Measurements from ENCODE around the gene CFAP57.

Gene CFAP57

DNA sequence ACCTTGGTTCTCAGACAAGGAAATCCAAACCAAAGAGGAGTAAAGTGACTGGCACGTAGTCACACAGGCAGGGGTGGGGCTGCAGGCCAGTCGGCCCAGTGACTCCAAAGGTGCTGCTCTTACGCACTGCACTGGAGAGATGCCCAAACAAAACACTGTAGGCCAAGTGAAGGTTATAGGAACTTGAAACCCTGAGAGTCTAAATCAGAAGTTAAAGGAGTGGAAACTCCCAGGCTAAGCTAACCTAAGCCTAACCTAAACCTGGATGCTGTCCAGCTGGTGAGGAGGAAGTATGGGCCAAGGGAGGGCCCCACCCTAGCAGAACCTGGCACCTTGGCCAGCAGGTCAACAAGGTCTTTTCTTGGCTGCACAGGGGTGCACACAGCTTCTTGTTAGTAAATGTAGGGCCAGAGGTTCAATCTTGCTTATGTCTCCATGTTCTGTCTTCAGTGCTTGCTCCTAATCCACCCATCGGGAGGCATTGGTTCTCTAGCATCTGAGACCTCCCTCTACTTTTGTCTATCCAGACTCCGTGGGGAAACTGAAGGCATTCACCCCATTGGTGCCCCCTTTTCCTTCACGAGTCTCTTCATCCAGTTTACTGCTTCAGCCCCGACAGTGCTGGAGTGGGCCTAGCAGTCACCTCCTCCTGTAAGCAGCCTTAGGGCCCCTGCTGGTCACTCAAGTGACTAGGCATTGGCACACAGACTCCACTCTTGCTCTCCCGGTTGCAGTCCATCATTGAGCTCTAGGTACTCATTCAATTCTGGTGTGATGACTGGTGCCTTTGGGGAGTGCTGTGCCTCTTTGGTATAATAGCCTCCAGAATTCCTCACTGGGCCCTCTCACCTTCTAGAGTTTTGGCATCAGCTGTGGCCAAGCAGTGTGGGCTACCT, 84.8 kb downstream of the CFAP57 start:
- no peak for DNase-seq

DNA sequence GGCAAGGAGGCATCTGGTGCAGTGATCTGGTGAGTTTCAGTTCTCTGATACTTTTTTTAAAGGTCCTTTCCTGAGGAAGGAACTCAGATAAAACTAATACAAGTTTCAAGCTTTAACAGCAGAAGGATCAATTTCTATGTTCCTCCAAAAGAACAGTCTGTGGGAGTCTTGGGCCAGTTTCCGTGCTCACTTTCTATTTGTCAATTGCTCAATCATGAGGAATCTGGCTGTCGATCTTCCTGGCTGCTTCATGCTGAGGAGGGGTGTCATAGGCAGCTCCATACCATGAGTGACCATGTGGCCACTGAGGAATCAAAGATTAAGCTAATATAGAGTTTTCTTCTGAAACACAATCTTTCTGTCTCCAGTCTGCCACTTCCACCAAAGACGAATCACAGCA, 86.2 kb downstream of the CFAP57 start:
- no peak for DNase-seq

DNA sequence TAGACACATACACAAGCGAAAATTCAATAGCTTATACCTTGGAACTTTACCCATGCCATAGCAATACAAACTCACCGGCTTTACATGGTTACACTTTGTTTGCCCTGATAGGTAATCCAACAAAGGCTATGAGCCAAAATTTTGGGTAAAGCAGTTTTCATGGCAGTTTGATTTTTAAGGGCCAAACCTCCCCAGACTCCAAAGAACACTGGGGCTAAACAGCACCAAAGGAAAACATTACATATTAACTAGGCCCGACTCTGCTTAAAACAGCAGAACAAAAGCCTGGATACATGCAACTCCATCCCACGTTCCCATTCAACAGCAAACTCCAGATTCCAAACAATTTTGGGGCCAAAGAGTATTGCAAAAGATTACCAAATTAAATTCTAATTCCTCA, 93.3 kb downstream of the CFAP57 start:
- no peak for DNase-seq

DNA sequence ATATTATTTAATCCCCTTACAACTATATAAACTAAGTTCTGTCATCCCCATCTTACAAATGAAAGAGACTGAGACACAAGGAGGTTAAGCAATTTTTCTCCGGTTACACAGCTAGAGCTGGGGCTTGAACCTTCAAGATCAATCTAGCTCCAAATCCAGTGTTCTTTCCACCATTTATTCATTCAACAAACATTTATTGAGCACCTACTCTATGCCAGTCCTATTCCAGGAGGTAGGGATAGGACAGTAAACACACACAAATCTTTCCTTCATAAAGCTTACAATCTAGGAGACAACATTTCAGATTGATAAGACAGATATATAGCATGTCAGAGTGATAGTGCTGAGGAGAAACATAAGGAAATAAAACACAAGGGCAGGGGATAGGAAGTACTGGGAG, 94.8 kb downstream of the CFAP57 start:
- DNase-seq, result no peak

DNA sequence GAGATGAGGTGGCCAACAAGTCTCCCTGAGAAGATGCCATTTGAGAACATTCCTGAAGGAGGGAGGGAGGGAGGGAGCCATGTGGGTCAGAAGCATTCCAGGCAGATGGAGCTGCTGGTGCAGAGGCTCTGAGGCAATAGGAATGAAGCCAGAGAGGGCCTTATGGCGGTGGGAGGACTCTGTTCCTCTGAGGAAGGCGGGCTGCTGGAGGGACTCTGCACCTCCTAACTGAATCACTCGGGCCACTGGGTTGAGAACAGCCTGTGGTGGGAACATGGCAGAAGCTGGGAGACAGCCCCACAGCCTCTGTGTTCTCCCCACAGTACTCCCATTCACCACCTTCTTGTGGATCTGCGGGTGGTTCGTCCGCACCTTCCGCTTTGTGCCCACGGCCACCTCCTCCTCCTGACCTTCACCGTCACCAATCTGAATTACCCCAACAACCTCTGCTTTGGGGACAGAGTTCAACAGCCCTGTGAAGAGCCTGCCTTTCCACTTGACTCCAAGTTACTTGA, 95.2 kb downstream of the CFAP57 start:
- DNase-seq, result no peak

GRCh38 chr1:43267818-43268425, 95.8 kb downstream of the CFAP57 start:
- no peak for DNase-seq

GRCh38 chr1:43269627-43270375, 97.7 kb downstream of the CFAP57 start, which contains the start of gene TMEM125:
Gene TMEM125, plus strand, starts transcription at chr1:43269983. Its CDS starts 2,740 bp downstream, at chr1:43272723.
- no peak for DNase-seq

DNA sequence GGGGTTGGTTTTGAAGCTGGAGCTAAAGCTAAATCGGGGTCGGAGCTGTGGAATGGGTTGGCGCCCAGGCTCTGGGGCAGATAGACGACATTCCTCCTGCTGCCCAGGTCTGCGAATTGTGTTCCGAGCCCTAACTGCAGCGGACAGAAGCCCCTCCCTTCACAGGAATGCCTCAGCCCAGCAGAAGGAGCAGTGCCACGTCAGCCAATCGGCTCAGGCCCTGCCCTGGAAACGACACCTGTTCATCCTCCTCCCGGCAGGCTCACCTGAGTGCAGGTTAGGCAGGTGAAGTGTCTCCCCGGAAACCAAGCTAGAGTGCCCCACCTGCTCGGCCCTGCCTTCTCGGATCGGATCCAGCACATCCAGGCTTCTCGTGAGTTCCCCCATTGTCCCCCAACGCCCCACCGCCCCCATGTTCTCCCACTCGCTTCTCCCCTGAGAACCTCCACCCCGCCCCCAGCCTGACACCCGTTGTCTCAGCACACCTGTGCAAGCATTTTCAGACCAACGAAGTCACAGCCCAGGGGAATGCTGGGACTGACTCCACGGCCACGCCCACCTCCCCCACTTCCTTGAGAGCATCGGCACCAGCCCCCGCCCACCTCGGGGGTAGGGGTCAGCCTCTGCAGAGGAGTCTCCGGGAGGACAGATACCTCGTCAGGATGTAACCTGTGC, 98.4 kb downstream of the CFAP57 start:
- no peak for DNase-seq

GRCh38 chr1:43271186-43272118, 99.3 kb downstream of the CFAP57 start:
- no peak for DNase-seq

GRCh38 chr1:43272161-43272560, 100.0 kb downstream of the CFAP57 start:
- no peak for DNase-seq

DNA sequence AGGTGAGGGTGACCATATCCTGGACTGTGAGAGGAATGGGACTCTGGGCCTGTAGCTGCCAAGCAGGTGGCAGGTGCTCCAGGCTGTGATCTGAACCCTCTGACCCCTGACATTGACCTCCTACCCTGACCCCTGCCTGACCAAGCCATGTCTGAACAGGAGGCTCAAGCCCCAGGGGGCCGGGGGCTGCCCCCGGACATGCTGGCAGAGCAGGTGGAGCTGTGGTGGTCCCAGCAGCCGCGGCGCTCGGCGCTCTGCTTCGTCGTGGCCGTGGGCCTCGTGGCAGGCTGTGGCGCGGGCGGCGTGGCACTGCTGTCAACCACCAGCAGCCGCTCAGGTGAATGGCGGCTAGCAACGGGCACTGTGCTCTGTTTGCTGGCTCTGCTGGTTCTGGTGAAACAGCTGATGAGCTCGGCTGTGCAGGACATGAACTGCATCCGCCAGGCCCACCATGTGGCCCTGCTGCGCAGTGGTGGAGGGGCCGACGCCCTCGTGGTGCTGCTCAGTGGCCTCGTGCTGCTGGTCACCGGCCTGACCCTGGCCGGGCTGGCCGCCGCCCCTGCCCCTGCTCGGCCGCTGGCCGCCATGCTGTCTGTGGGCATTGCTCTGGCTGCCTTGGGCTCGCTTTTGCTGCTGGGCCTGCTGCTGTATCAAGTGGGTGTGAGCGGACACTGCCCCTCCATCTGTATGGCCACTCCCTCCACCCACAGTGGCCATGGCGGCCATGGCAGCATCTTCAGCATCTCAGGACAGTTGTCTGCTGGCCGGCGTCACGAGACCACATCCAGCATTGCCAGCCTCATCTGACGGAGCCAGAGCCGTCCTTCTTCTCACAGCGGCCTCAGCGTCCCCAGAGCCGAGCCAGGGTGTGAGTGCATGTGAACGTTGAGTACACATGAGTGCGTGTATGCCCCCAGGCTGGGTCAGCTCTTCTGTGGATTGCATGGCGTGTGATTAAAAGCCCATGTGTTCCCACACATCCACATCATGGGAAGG, 100.7 kb downstream of the CFAP57 start:
- DNase-seq, result no peak

- DNase-seq, result no peak
Measured at GRCh38 chr1:43273708-43274107, 101.6 kb downstream of the CFAP57 start.

DNA sequence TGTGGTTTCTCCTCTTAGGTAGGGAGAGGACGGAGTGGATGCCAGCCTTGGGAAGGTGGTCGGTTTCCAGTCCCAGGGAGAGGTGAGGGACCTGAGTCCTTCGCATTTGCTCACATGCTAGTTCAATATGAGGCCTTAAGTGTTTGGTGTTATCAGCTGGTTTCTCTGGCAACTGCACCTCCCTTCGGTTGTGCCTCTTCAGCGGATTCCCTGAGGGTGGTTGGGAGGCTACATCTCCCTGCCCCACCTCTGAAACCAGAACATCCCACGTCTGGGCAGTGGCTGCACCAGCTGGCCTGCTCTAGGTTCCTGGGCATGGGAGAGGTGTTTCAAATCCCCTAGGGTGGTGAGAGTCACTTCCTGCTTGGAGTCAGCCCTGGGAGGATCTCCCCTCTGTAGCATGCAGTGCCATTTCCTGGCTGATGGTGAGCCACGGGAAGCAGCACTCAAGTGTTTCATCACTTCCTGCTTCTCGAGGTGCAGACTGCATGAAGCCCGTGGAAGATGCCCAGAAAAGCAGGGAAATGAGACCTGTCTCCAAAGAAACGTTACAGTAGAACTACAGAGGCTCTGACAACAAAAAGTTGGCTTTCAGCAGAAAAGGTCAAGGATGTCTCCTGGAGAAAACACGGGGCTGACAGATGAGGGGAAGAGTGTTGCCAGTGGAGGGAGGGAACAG, 102.1 kb downstream of the CFAP57 start:
- no peak for DNase-seq

DNA sequence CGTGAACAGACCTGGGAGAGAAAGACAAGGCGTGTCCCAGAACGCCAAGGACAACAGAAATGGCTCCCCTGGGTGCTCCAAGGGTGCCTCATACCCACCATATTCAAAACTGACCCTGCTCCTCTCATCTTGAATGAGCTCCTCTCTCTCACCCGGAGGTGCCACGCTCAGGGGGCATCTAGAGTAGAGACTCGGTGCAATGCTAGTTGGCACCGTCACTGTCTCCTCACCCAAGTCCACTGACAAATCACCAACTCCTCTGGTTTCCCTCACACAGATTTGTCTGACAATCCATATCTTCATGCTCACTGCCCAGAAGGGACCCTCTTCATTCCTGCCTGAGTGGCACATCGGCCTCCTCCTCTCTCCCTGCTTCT, 102.7 kb downstream of the CFAP57 start:
- no peak for DNase-seq

- no peak for DNase-seq
Measured at GRCh38 chr1:43275826-43276620, 103.9 kb downstream of the CFAP57 start.

GRCh38 chr1:43276673-43277072, 104.5 kb downstream of the CFAP57 start:
- DNase-seq, result no peak

GRCh38 chr1:43277116-43277876, 105.2 kb downstream of the CFAP57 start:
- DNase-seq, result no peak

DNA sequence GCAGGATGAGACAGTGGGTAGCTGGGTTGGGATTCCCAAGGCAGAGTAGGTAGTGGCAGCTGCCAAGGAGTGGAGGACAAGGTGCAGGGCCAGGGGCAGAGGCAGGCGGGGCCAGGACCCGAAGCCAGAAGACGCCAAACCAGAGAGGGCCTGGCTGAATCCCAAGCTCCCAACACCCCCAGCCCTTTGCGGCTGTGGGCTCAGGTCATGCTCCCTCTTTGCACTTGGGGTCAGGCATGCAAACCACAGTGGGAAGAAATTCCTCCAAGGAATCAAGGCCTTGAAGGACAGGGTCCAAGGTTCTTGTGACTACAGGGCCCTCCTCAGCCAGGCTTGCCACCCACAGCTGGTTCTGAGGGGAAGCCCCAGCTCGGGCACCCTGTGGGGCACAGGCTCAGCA, 107.0 kb downstream of the CFAP57 start:
- no peak for DNase-seq
